Stimulated activated CD4-positive, alpha-beta T cell treated with anti-CD3 and anti-CD28 coated beads, TNF-alpha, amount 100 ng/mL, for 48 hours (primary cell): ENCODE measurements around the gene MADCAM1.
"Not testable (repeated sequence)": the region's sequence is repeated elsewhere in the genome, so short reads cannot be mapped to it uniquely, and the experiment has no call there.

Experiments
- DNase-seq, 3 donors: peaks; one replicate each; pipeline ENCODE4 v3.0.0-alpha.2; 2020; ENCODE audit warnings: low read depth in 3 of 3

Gene MADCAM1

GRCh38 chr19:496112-496665, at the start of gene MADCAM1:
TSS of gene MADCAM1 (plus strand) at chr19:496486. CDS start at chr19:496500, 14 bp downstream.
- DNase-seq, result no peak

GRCh38 chr19:447064-447426, 49.2 kb upstream of the MADCAM1 start:
- no peak for DNase-seq

GRCh38 chr19:447816-448560, 48.3 kb upstream of the MADCAM1 start:
- DNase-seq, result no peak

- no peak for DNase-seq
Observed at GRCh38 chr19:449916-450315, 46.4 kb upstream of the MADCAM1 start.

GRCh38 chr19:450912-451481, 45.3 kb upstream of the MADCAM1 start:
- not testable (repeated sequence) for DNase-seq

- no peak for DNase-seq
Observed at GRCh38 chr19:452829-453228, 43.5 kb upstream of the MADCAM1 start.

GRCh38 chr19:453606-454005, 42.7 kb upstream of the MADCAM1 start:
- no peak for DNase-seq

GRCh38 chr19:455031-455705, 41.1 kb upstream of the MADCAM1 start:
- no peak for DNase-seq

GRCh38 chr19:455851-456546, 40.3 kb upstream of the MADCAM1 start:
- no peak for DNase-seq

GRCh38 chr19:456547-457110, 39.7 kb upstream of the MADCAM1 start:
- DNase-seq, result no peak

- DNase-seq, result no peak
Observed at GRCh38 chr19:457636-458035, 38.6 kb upstream of the MADCAM1 start.

GRCh38 chr19:458091-459042, 37.9 kb upstream of the MADCAM1 start:
- no peak for DNase-seq

GRCh38 chr19:459724-460511, 36.4 kb upstream of the MADCAM1 start:
- DNase-seq, result peak in 1 of 3 donors; percentile 33

- no peak for DNase-seq
Observed at GRCh38 chr19:460877-461720, 35.2 kb upstream of the MADCAM1 start, which contains the start of gene SHC2. TSS of gene SHC2 (minus strand) at chr19:461033. CDS start at chr19:460996, 37 bp downstream.

GRCh38 chr19:461721-462551, 34.4 kb upstream of the MADCAM1 start:
- DNase-seq, result no peak

GRCh38 chr19:463483-464207, 32.6 kb upstream of the MADCAM1 start:
- no peak for DNase-seq

- DNase-seq, result no peak
Observed at GRCh38 chr19:464208-464545, 32.1 kb upstream of the MADCAM1 start.
